ENCODE measurements around the gene MRPL49. TPM values are rescaled to one million over a fixed set of nuclear protein-coding genes. Genes with fewer than 3 reads are reported as not detected.
A peak's percentile ranks its signal among the peaks of the same experiment; 100 is the strongest.

MRPL49 gene
- 42.0 and 50.6 TPM in 2 replicates for total RNA-seq

- DNase-seq (ENCODE audit: low read depth in 2 of 2) = peak; percentile 96 to 99
These were observed at the start of gene MRPL49, which contains the start of gene FAU for GRCh38 chr11:65121865-65122696. TSS of gene MRPL49 (plus strand) at chr11:65122321. CDS start at chr11:65122347, 26 bp downstream. TSS of gene FAU (minus strand) at chr11:65122134. CDS start at chr11:65121813, 321 bp downstream.

GRCh38 chr11:65072631-65072966 is 49.5 kb upstream of the MRPL49 start:
- no peak for DNase-seq (ENCODE audit: low read depth in 2 of 2)

- no peak for DNase-seq (ENCODE audit: low read depth in 2 of 2)
These were observed 44.7 kb upstream of the MRPL49 start for GRCh38 chr11:65077451-65077850.

- peak; percentile 33 to 52 for DNase-seq (ENCODE audit: low read depth in 2 of 2)
These were observed 44.0 kb upstream of the MRPL49 start for GRCh38 chr11:65078151-65078550.

- no peak for DNase-seq (ENCODE audit: low read depth in 2 of 2)
These were observed 43.3 kb upstream of the MRPL49 start for GRCh38 chr11:65078786-65079342.

GRCh38 chr11:65083134-65083833 is 38.8 kb upstream of the MRPL49 start:
- no peak for DNase-seq (ENCODE audit: low read depth in 2 of 2)

- peak; percentile 91 to 96 for DNase-seq (ENCODE audit: low read depth in 2 of 2)
These were observed 38.1 kb upstream of the MRPL49 start, which contains the start of the genes CDCA5 and ZFPL1 for GRCh38 chr11:65083834-65084597. TSS of gene CDCA5 (minus strand) at chr11:65084040. CDS start at chr11:65083978, 62 bp downstream. TSS of gene ZFPL1 (plus strand) at chr11:65084222. CDS start at chr11:65084699, 477 bp downstream.

GRCh38 chr11:65084598-65085375 is 37.3 kb upstream of the MRPL49 start:
- no peak for DNase-seq (ENCODE audit: low read depth in 2 of 2)

- DNase-seq (ENCODE audit: low read depth in 2 of 2) = no peak
These were observed 36.7 kb upstream of the MRPL49 start for GRCh38 chr11:65085446-65085845.

- DNase-seq (ENCODE audit: low read depth in 2 of 2) = no peak
These were observed 35.3 kb upstream of the MRPL49 start for GRCh38 chr11:65086809-65087208.

GRCh38 chr11:65087216-65087615 is 34.9 kb upstream of the MRPL49 start:
- no peak for DNase-seq (ENCODE audit: low read depth in 2 of 2)

- DNase-seq (ENCODE audit: low read depth in 2 of 2) = no peak
These were observed 34.3 kb upstream of the MRPL49 start for GRCh38 chr11:65087827-65088226.

- DNase-seq (ENCODE audit: low read depth in 2 of 2) = no peak
These were observed 32.5 kb upstream of the MRPL49 start for GRCh38 chr11:65089621-65090020.

- DNase-seq (ENCODE audit: low read depth in 2 of 2) = no peak
These were observed 31.5 kb upstream of the MRPL49 start for GRCh38 chr11:65090628-65091027.

- no peak for DNase-seq (ENCODE audit: low read depth in 2 of 2)
These were observed 26.7 kb upstream of the MRPL49 start for GRCh38 chr11:65095427-65095826.

- peak; percentile 91 for DNase-seq (ENCODE audit: low read depth in 2 of 2)
These were observed 25.9 kb upstream of the MRPL49 start, which contains the start of gene VPS51 for GRCh38 chr11:65095974-65096806. TSS of gene VPS51 (plus strand) at chr11:65096214. CDS start at chr11:65096251, 37 bp downstream.

GRCh38 chr11:65096926-65097325 is 25.2 kb upstream of the MRPL49 start:
- no peak for DNase-seq (ENCODE audit: low read depth in 2 of 2)

- DNase-seq (ENCODE audit: low read depth in 2 of 2) = no peak
These were observed 21.3 kb upstream of the MRPL49 start for GRCh38 chr11:65100674-65101350.
